D721Med (cell line): ENCODE measurements around the gene SPECC1.

ENCODE experiments used
- DNase-seq: peaks from one replicate; pipeline ENCODE4 v3.0.0; 2011; ENCODE audit warnings: low spot score; ENCODE audit not compliant: insufficient read length
- FAIRE-seq: peaks from 2 replicates; lab custom pipeline; 2011; peaks lifted over from hg19 to GRCh38; lab: Jason Lieb, UNC
- TF ChIP-seq, protein P1 (sequence below): IDR thresholded peaks from 2 replicates; pipeline ENCODE4 v1.5.1; 2012; ENCODE audit warnings: mild to moderate bottlenecking, control low read depth; ENCODE audit not compliant: insufficient read depth; ENCODE audit errors: missing control alignments

Gene SPECC1

DNA sequence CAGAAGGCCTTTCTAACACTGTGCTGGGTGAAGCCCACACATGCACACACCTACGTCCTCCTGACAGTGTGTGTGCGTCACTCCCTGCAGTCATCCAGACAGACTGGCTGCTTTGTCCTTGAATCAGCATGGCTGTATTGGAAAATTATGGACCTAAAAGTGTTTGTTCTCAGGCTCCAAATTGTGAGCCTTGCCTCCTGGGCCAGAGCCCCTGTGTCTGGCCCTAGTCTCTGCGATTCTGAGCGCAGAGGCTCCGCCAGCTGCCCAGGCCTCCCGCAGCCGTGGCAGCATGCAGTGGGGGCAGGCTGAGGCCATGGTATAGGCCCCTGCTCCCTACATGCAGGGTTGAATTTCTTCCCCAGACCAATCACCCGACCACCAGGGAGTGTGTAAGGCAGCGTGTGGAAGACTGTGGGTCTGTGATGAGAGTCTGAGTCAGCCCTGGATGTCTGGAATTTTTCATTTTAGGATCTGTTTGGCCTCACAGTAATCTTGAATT, 291.3 kb downstream of the SPECC1 start:
- FAIRE-seq (no peak), DNase-seq (no peak)
- TF ChIP-seq, protein P1, sequence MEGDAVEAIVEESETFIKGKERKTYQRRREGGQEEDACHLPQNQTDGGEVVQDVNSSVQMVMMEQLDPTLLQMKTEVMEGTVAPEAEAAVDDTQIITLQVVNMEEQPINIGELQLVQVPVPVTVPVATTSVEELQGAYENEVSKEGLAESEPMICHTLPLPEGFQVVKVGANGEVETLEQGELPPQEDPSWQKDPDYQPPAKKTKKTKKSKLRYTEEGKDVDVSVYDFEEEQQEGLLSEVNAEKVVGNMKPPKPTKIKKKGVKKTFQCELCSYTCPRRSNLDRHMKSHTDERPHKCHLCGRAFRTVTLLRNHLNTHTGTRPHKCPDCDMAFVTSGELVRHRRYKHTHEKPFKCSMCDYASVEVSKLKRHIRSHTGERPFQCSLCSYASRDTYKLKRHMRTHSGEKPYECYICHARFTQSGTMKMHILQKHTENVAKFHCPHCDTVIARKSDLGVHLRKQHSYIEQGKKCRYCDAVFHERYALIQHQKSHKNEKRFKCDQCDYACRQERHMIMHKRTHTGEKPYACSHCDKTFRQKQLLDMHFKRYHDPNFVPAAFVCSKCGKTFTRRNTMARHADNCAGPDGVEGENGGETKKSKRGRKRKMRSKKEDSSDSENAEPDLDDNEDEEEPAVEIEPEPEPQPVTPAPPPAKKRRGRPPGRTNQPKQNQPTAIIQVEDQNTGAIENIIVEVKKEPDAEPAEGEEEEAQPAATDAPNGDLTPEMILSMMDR = no peak

DNA sequence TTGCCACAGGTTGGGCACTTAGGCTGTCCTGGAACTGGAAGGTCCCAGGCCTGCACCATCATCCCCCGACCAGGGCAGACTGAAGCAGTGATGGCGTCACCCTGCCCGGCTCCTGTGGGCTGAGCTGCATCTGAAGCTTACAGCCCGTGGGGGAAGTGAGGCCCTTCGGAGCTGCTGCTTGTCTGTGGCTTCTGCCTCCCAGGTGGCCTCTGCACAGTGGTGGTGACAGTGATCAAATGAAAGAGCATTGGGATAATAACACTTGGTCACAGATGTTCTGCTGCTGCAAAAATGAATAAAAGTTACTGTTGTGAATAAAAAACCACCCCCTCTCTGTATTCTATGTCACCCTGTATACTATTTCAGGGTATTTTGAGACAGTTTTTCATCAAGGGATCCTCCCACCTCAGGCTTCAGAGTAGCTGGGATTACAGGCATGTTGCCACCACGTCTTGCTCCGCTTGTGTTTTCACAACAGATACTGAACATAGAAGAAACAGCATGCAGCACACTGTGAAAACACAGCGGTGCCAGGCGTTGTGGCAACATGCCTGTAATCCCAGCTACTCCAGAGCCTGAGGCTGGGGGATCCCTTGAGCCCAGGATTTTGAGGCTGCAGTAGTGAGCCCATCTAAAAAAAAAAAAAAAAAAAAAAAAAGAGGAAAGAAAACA, 293.2 kb downstream of the SPECC1 start:
- DNase-seq = no peak
- TF ChIP-seq, protein P1 = no peak
- FAIRE-seq = no peak

DNA sequence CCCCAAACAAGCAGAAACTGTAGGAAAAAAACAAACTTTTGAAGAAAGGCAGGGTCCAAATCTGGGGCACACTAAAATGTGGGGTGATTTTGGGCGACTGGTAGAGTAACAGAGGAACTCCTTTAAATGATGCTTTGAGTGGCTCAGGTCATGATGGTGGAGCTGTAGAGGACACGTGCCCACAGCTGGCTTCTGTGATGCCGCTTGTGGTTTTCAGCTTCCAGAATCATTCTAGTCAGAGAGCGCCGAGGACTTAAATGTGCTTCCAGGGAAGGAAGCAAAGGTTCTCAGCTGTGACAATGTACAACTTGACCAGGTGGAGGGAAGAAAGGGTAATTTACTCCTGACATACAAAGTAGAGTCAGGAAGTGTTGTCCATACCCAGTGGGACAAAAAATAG, 295.8 kb downstream of the SPECC1 start:
- DNase-seq = no peak
- TF ChIP-seq, protein P1 = no peak
- no peak for FAIRE-seq

DNA sequence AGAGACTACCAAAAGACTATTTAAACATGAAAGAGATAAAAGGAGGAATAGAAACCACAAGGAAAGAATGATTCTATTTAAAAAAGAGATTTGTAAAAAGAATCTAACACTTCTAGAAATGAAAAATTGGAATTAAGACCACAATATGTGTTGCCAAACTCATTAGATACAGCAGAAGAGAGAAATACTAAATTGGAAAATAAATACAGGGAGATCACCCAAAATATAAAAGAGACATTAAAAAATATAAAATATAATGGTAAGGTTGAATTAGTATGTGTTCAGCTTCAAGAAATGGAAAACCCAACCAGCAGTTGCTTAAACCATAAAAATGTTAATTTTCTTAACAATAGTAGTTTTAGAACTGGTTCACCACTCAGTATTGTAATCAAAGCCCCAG, 297.8 kb downstream of the SPECC1 start:
- DNase-seq (no peak), FAIRE-seq (no peak)
- TF ChIP-seq, protein P1 = no peak

DNA sequence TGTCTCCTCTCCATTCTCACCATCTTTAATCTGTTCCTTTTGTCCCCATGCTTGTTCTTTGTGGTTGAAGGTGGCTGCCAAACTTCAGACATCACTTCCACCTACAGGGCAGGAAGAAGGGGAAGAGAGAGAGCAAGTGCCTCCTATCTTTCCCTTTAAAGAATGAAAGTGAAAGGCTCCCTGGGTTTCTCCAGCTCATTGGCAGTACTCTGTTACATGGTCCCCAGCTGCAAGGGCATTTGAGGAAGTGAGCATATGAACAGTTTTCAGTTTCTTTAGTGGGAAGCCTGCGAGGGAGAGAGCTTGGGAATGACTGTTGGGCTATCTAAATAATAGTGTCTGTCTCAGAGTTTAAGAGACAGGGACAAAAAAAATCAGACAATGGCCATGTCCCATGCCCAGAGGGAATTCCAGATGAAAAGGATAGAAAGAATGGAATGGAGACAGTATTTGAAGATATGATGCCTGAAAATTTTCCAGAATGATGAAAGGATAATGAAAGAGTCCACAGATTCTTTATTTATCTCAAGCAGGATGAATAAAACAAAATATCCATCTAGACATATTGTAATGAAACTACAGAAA, 298.3 kb downstream of the SPECC1 start:
- no peak for FAIRE-seq
- TF ChIP-seq, protein P1 = no peak
- DNase-seq = no peak

DNA sequence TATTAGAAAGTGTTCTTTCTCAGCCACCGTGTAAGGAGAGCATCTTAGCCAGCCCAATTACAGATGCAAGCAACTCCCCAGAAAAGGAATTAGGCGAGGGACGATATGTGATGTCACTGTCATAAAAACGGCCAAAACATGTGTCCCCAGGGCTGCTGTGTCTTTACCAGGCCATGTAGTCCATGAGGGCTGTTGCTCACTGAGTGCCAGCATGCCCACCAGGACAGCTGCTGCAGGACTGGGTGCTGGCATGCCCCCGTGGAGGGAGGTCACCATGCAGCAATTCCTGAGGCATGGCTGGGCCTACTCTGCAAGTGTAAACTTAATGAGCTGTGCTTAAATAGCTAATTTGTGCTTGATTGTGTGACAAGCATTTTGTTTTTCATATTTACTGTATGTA, 301.3 kb downstream of the SPECC1 start:
- FAIRE-seq = no peak
- DNase-seq = no peak
- TF ChIP-seq, protein P1 = no peak

DNA sequence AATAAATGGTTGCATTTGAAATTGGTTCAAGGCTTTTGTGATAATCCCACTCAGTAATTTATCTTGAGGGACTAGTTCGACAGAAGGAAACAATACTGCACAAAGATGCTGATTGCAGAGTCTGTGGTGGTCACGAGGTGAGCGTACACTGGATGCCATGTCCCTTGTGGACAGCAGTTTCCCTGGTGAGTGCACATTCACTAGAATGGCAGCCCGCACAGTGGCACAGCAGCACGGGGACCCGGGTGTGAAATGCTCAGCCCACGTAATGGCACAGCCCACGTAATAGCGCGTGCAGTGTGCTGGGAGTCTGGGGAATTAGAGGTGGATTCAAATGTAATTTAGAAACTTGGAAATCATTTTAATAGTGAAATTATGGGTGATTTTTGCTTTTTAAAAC, 304.1 kb downstream of the SPECC1 start:
- FAIRE-seq = no peak
- TF ChIP-seq, protein P1 = no peak
- no peak for DNase-seq
